Loucy (cell line): ENCODE data around the gene KCNK5.

Experiments used
- EZH2phosphoT487 ChIP-seq: fragments of 200-600 bp; IDR thresholded peaks from 2 replicates; pipeline ENCODE4 v1.6.1; 2018; ENCODE audit warnings: antibody characterized with exemption, mild to moderate bottlenecking, moderate library complexity, borderline replicate concordance
- TF ChIP-seq, protein P1 (sequence below): fragments of 200-600 bp; sonication (generic); conservative IDR thresholded peaks from 2 replicates; pipeline ENCODE4 v1.5.1; 2014; ENCODE audit warnings: mild to moderate bottlenecking, antibody characterized with exemption, low read length

DNA sequence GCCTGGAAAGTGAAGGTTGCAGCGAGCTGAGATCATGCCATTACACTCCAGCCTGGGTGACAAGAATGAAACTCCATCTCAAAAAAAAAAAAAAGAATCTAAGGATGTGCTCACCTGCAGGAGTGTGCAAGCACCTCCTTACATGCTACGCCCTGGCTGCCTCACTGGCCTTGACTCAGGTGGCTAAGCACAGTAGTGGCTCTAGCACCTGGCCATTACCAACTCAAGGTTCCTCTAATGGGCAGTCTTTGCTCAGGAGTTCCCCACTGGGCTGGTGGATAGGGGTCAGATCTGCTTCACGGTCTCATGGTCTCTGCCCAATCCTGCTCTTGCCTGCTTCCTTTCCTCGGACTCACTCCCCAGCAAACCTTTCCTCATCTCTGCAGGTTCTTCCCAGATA, 45.2 kb upstream of the KCNK5 start:
- TF ChIP-seq, protein P1, sequence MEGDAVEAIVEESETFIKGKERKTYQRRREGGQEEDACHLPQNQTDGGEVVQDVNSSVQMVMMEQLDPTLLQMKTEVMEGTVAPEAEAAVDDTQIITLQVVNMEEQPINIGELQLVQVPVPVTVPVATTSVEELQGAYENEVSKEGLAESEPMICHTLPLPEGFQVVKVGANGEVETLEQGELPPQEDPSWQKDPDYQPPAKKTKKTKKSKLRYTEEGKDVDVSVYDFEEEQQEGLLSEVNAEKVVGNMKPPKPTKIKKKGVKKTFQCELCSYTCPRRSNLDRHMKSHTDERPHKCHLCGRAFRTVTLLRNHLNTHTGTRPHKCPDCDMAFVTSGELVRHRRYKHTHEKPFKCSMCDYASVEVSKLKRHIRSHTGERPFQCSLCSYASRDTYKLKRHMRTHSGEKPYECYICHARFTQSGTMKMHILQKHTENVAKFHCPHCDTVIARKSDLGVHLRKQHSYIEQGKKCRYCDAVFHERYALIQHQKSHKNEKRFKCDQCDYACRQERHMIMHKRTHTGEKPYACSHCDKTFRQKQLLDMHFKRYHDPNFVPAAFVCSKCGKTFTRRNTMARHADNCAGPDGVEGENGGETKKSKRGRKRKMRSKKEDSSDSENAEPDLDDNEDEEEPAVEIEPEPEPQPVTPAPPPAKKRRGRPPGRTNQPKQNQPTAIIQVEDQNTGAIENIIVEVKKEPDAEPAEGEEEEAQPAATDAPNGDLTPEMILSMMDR, result no peak
- TF ChIP-seq EZH2phosphoT487, result no peak
